Effector memory CD4-positive, alpha-beta T cell (primary cell): ENCODE measurements around the gene CCL27.
"Not testable (repeated sequence)": the region's sequence is repeated elsewhere in the genome, so short reads cannot be mapped to it uniquely, and the experiment has no call there.

Experiments
- DNase-seq, 3 donors: peaks; one replicate each; pipeline ENCODE4 v3.0.0-alpha.2; 2020
- H3K27ac ChIP-seq: 2 replicates; pipeline ENCODE4 v1.7.0; 2013; ENCODE audit warnings: mild to moderate bottlenecking, low read length, moderate library complexity; ENCODE audit not compliant: insufficient read depth, poor library complexity, severe bottlenecking
- H3K27me3 ChIP-seq: replicated peaks from 2 replicates; pipeline ENCODE4 v1.7.0; 2013; ENCODE audit warnings: mild to moderate bottlenecking, low read length; ENCODE audit not compliant: insufficient read depth, control insufficient read depth, poor library complexity, severe bottlenecking
- H3K36me3 ChIP-seq: 2 replicates; pipeline ENCODE4 v1.7.0; 2013; ENCODE audit warnings: mild to moderate bottlenecking, low read length, moderate library complexity; ENCODE audit not compliant: control insufficient read depth, insufficient read depth
- H3K4me1 ChIP-seq: 2 replicates; pipeline ENCODE4 v1.7.0; 2013; ENCODE audit warnings: low read length, mild to moderate bottlenecking; ENCODE audit not compliant: control insufficient read depth, insufficient read depth, poor library complexity, severe bottlenecking
- H3K4me3 ChIP-seq: 2 replicates; pipeline ENCODE4 v1.7.0; 2013; ENCODE audit warnings: low read length, low read depth, mild to moderate bottlenecking; ENCODE audit not compliant: insufficient read depth, poor library complexity, severe bottlenecking
- H3K9me3 ChIP-seq: 2 replicates; pipeline ENCODE4 v1.7.0; 2013; ENCODE audit warnings: mild to moderate bottlenecking, low read length, moderate library complexity; ENCODE audit not compliant: control insufficient read depth

Gene CCL27

GRCh38 chr9:34651876-34652601 lies 10.4 kb downstream of the CCL27 start, which contains the start of gene IL11RA:
TSS of gene IL11RA (plus strand) at chr9:34652185. CDS start at chr9:34655218, 3,033 bp downstream.
- Histone ChIP-seq H3K27ac (no peak within 1 kb of the TSS), H3K27me3 (no peaks in the 10 kb centered on the region), H3K36me3 (peaks cover 29% of the 10 kb centered on the region), H3K4me3 (no peak within 1 kb of the TSS), H3K4me1 (peaks cover 30% of the 10 kb centered on the region), H3K9me3 (no peaks in the 10 kb centered on the region)
- no peak for DNase-seq

- DNase-seq = no peak
- H3K36me3 ChIP-seq = peaks cover 29% of the 10 kb centered on the region
- no peak overlapping the region for H3K27ac ChIP-seq
- no peaks in the 10 kb centered on the region for H3K9me3 ChIP-seq
- H3K4me3 ChIP-seq = no peak overlapping the region
- peaks cover 30% of the 10 kb centered on the region for H3K4me1 ChIP-seq
- no peaks in the 10 kb centered on the region for H3K27me3 ChIP-seq
Observed at GRCh38 chr9:34651321-34651720, 11.1 kb downstream of the CCL27 start.

DNA sequence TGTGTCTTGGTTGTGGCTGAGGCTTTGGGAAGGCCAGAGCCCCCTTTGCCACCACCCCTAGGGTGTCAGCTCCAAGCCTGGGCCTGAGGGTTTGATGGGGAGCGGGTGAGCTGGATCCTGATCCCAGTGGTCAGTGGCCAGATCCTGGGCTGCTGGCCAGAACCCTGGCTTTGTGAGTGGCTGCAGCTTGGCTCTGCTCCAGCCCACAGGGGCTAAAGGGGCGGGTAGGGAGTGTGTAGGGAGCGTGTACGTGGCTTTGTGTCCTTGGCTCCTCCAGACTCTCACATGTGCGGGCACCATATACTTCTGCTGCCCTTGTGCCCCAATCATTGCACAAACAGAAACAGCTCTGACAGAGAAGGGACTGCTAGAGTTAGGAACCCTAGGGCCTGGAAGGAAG lies 11.6 kb downstream of the CCL27 start:
- Histone ChIP-seq H3K36me3 (peaks cover 29% of the 10 kb centered on the region), H3K4me1 (peaks cover 30% of the 10 kb centered on the region), H3K27me3 (no peaks in the 10 kb centered on the region), H3K9me3 (no peaks in the 10 kb centered on the region), H3K27ac (no peak overlapping the region), H3K4me3 (no peak overlapping the region)
- DNase-seq = no peak

- DNase-seq = no peak
- Histone ChIP-seq H3K27me3 (no peaks in the 10 kb centered on the region), H3K4me3 (no peak overlapping the region), H3K36me3 (peaks cover 29% of the 10 kb centered on the region), H3K9me3 (no peaks in the 10 kb centered on the region), H3K27ac (no peak overlapping the region), H3K4me1 (peaks cover 30% of the 10 kb centered on the region)
Observed at GRCh38 chr9:34648673-34649072, 13.8 kb downstream of the CCL27 start.

GRCh38 chr9:34647651-34648050 lies 14.8 kb downstream of the CCL27 start:
- Histone ChIP-seq H3K27ac (peak overlapping the region; percentile 79), H3K4me3 (peak overlapping the region; percentile 88), H3K4me1 (peaks cover 25% of the 10 kb centered on the region), H3K36me3 (peaks cover 29% of the 10 kb centered on the region), H3K9me3 (no peaks in the 10 kb centered on the region), H3K27me3 (no peaks in the 10 kb centered on the region)
- no peak for DNase-seq

DNA sequence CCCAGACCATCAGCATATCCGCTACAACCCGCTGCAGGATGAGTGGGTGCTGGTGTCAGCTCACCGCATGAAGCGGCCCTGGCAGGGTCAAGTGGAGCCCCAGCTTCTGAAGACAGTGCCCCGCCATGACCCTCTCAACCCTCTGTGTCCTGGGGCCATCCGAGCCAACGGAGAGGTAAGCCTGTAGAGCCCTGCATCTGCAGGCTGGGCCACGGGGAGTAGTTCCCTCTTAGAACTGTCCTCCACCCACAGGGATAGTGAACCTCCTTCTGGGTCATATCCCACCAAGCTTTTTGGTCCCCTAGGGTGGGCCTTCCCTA lies 15.4 kb downstream of the CCL27 start:
- Histone ChIP-seq H3K9me3 (no peaks in the 10 kb centered on the region), H3K27ac (peak overlapping the region; percentile 79), H3K4me3 (peak overlapping the region; percentile 88), H3K4me1 (peaks cover 19% of the 10 kb centered on the region), H3K36me3 (peaks cover 29% of the 10 kb centered on the region), H3K27me3 (no peaks in the 10 kb centered on the region)
- no peak for DNase-seq

DNA sequence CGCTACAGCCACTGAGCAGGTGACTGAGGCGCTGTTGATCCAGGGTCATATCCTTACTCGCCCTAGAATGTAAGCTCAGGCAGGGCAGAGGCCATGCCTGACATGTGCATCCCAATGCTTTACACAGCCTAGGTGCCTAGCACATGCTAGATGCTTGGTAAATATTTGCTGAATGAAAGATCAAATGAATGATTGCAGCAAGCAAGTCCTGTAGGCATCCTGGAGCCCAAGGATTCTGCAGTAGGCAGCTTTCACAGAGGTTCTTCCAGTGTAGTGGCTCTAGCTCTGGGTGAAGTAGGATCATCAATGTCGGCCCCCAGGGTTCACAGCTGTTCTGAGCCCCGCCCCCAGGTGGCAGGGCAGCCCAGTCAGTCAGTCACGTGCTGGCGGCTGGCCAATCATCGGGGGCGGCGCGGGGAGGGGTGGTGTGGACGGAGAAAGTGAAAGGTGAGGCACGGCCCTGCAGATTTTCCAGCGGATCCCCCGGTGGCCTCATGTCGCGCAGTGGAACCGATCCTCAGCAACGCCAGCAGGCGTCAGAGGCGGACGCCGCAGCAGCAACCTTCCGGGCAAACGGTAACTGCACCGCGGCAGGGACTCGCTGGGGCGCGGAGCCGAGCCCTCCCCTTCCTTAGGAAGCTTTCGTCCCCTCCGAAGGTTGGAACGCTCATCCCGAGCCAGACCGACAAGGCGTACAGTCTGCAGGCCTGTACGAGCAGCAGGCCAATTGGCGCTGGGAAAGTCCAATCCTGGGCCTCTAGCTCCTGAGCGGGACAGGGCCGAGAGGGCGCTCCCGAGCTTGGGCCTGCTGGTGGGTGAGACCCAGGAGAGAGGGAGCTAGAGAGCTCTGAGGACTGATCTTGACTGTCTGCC lies 16.0 kb downstream of the CCL27 start, which contains the start of gene GALT:
GALT (plus strand) TSS at position 465 of the 873 bp plus-strand sequence; CDS start at position 495, 30 bp downstream.
- peak within 1 kb of the TSS; percentile 79 for H3K27ac ChIP-seq
- H3K9me3 ChIP-seq = no peaks in the 10 kb centered on the region
- peaks cover 19% of the 10 kb centered on the region for H3K4me1 ChIP-seq
- peak; percentile 87 to 97 (median 94) for DNase-seq
- H3K27me3 ChIP-seq = no peaks in the 10 kb centered on the region
- H3K36me3 ChIP-seq = peaks cover 29% of the 10 kb centered on the region
- H3K4me3 ChIP-seq = peak within 1 kb of the TSS; percentile 88

GRCh38 chr9:34644766-34645314 lies 17.6 kb downstream of the CCL27 start:
- no peak overlapping the region for H3K4me3 ChIP-seq
- H3K27me3 ChIP-seq = no peaks in the 10 kb centered on the region
- H3K27ac ChIP-seq = no peak overlapping the region
- no peaks in the 10 kb centered on the region for H3K9me3 ChIP-seq
- H3K36me3 ChIP-seq = peaks cover 14% of the 10 kb centered on the region
- DNase-seq = no peak
- peaks cover 19% of the 10 kb centered on the region for H3K4me1 ChIP-seq

GRCh38 chr9:34642679-34643078 lies 19.8 kb downstream of the CCL27 start:
- Histone ChIP-seq H3K27me3 (no peaks in the 10 kb centered on the region), H3K27ac (no peak overlapping the region), H3K4me1 (peaks cover 16% of the 10 kb centered on the region), H3K4me3 (no peak overlapping the region), H3K9me3 (no peaks in the 10 kb centered on the region), H3K36me3 (no peaks in the 10 kb centered on the region)
- no peak for DNase-seq

- not testable (repeated sequence) for DNase-seq, H3K27me3 ChIP-seq, H3K36me3 ChIP-seq, H3K4me3 ChIP-seq, H3K9me3 ChIP-seq, H3K27ac ChIP-seq
- peaks cover 31% of the 10 kb centered on the region for H3K4me1 ChIP-seq
Observed at GRCh38 chr9:34639322-34639721, 23.1 kb downstream of the CCL27 start.
